Measurements from ENCODE around the gene TJP2.

GRCh38 chr9:69307446-69308205 lies 133.5 kb downstream of the TJP2 start:
- TF ChIP-seq, protein P1, sequence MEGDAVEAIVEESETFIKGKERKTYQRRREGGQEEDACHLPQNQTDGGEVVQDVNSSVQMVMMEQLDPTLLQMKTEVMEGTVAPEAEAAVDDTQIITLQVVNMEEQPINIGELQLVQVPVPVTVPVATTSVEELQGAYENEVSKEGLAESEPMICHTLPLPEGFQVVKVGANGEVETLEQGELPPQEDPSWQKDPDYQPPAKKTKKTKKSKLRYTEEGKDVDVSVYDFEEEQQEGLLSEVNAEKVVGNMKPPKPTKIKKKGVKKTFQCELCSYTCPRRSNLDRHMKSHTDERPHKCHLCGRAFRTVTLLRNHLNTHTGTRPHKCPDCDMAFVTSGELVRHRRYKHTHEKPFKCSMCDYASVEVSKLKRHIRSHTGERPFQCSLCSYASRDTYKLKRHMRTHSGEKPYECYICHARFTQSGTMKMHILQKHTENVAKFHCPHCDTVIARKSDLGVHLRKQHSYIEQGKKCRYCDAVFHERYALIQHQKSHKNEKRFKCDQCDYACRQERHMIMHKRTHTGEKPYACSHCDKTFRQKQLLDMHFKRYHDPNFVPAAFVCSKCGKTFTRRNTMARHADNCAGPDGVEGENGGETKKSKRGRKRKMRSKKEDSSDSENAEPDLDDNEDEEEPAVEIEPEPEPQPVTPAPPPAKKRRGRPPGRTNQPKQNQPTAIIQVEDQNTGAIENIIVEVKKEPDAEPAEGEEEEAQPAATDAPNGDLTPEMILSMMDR (IDR thresholded peaks at IDR 0.05; ENCODE audit: low read depth, low read length) = no peak
- no peak for TF ChIP-seq POLR2A (IDR thresholded peaks at IDR 0.05; ENCODE audit: extremely low read depth, insufficient read length)

All from NB4 (cell line).